A549 treated with dexamethasone at 1 μM for 4 hours (cell line): ENCODE measurements around the gene ZNF766. TPM values are rescaled to one million over a fixed set of nuclear protein-coding genes. Genes with fewer than 3 reads are reported as not detected.

Experiments used
- total RNA-seq: library from RNA; stranded (reverse); fragments of 200-300 nt; extraction: Qiagen RNA extraction; gene quantifications from 5 replicates; pipeline ENCODE4 v1.2.3, GENCODE V29; 2022

The ZNF766 gene
- total RNA-seq = 8.0 to 12.1 TPM (median 10.5 TPM) in 5 replicates

DNA sequence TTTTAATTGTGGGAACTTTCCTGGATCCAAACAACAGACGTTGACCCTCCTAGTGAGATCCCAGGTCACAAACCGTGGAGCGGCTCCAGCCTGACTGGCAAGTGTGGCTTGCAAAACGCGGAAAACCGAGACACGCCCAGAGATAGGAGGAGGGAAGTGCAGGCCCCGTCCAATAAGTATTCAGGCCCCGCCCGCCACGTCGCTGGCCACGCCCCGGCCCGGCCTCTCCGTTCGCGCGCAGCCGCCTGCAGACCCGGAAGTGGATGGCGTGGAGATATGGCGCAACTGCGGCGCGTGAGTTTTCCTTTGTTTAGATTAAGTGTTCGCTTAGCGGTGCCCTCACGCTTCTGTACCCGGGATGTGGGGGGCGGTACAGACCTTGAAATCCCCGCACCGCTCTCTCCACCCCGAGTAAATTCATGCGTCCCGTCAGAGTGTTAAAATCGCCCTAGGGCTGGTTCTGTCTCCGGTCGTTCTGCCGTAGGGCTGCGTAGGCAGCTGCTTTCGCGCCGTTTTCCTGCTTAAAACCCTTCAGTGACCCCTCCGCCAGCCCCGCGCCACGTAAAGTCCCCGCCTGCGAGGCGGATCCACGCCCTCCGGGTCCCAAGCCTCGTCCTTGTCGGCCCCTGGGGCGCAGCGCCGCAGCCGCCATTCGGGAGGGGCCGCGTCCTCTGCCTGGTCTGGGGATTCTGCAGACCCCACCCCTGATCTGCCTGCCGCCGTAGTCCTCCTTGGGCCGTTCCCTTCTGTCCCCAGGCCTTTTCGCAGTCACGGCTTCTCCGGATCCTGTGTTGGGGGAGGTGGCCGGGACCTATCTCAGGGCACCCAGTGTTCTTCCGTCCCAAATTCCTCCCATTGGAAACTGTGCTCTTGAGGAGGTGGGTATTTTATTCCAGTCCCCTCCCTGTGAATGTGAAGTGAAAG is at the start of gene ZNF766:
Gene ZNF766 (plus strand): TSS at position 250 of the 924 bp plus-strand sequence. CDS start 27 bp downstream, at position 277.

DNA sequence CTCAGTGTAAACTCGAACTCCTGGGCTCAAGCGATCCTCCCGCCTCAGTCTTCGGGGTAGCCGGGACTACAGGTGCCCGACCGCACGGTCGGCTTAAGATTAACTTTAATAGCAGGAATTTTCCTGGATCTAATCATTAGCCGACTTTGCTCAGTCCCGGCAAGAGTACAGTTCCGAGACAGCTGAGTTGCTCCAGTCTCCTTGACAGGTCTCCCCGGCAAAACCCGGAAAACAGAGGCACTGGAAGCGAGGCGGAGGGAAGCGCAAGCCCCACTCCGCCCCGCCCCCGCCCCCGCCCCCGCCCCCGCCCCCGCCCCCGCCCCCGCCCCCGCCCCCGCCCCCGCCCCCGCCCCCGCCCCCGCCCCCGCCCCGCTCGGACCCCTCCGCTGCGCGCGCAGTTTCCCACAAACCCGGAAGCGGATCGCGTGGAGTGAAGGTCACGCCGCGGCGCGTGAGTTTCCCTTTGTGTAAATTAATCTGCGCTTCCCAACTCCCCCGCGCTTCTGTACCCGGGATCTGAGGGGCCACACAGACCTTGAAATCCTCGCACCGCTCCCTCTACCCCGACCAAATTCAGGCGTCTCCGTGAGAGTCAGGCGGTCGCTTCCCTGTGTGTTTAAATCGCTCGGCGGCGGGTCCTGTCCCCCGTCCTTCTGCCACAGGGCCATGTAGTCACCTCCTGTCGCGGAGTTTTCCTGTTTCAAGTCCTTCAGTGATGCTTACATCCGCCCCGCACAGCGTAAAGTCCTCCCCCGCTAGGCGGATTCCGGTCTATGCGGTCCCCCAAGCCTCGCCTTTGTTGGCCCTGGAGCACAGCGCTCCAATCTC is 27.6 kb downstream of the ZNF766 start, which contains the start of gene ZNF480:
Gene ZNF480 (plus strand): TSS at position 397 of the 828 bp plus-strand sequence. CDS start 3,244 bp downstream, outside the sequence.

DNA sequence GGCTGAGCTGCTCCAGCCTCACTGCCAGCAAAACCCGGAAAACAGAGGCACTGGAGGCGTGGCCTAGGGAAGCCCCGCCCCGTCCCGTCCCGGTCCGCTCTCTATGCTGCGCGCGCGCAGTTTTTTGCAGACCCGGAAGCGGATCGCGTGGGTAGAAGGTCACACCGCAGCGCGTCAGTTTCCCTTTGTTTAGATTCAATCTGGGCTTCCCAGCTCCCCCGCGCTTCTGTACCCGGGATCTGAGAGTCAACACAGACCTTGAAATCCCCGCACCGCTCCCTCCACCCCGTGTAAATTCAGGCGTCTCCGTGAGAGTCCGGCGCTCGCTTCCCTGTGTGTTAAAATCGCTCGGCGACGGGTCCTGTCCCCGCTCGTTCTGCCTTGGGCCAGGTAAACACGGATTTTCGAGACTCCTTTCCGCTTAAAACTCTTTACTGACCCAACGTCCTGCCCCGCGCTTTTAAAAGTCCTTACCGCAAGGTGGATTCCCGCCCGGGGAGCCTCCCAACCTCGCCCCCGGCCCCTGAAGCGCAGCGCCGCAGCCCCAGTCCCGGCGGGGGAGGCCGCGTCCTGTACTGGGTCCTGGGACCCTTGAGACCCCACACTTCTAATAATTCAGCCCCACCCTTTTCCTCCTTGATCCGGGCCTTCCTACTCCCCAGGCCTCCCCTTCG is 66.9 kb downstream of the ZNF766 start, which contains the start of gene ZNF610:
Gene ZNF610 (plus strand): TSS at position 127 of the 674 bp plus-strand sequence. CDS start 12,930 bp downstream, outside the sequence.

Other genes starting within 250 kb of the ZNF766 start
- 3.0 to 3.8 TPM (median 3.2 TPM) in 5 replicates for gene ZNF614, start 241.2 kb upstream of the ZNF766 start, total RNA-seq
- gene ZNF432, start 220.7 kb upstream of the ZNF766 start, total RNA-seq = 1.1 to 2.0 TPM (median 1.8 TPM) in 5 replicates
- 1.7 to 2.5 TPM (median 2.0 TPM) in 5 replicates for gene ZNF841, start 173.8 kb upstream of the ZNF766 start, total RNA-seq
- 0.78 to 1.1 TPM (median 1.1 TPM) in 5 replicates for gene ZNF616, start 129.6 kb upstream of the ZNF766 start, total RNA-seq
- gene ZNF836, start 98.0 kb upstream of the ZNF766 start, total RNA-seq = 0.61 to 1.3 TPM (median 0.98 TPM) in 5 replicates
- 207 to 293 TPM (median 288 TPM) in 5 replicates for gene PPP2R1A, start 79.5 kb upstream of the ZNF766 start, total RNA-seq
- gene ZNF480, start 27.6 kb downstream of the ZNF766 start, total RNA-seq = 10.0 to 19.8 TPM (median 16.6 TPM) in 5 replicates
- gene ZNF610, start 66.7 kb downstream of the ZNF766 start, total RNA-seq = not detected in 5 replicates
- gene ZNF880, start 100.3 kb downstream of the ZNF766 start, total RNA-seq = 0.63 to 1.2 TPM (median 0.65 TPM) in 5 replicates
- 0.16 to 0.27 TPM (median 0.19 TPM) in 5 replicates for gene ZNF528, start 128.3 kb downstream of the ZNF766 start, total RNA-seq
- not detected in 5 replicates for gene ZNF534, start 159.6 kb downstream of the ZNF766 start, total RNA-seq
- gene ZNF578, start 184.0 kb downstream of the ZNF766 start, total RNA-seq = not detected in 5 replicates